ENCODE data around the gene FMR1.

FMR1 gene

GRCh38 chrX:147916375-147916968, 4.8 kb downstream of the FMR1 start:
- no peak for DNase-seq (ENCODE audit: low read depth)

DNA sequence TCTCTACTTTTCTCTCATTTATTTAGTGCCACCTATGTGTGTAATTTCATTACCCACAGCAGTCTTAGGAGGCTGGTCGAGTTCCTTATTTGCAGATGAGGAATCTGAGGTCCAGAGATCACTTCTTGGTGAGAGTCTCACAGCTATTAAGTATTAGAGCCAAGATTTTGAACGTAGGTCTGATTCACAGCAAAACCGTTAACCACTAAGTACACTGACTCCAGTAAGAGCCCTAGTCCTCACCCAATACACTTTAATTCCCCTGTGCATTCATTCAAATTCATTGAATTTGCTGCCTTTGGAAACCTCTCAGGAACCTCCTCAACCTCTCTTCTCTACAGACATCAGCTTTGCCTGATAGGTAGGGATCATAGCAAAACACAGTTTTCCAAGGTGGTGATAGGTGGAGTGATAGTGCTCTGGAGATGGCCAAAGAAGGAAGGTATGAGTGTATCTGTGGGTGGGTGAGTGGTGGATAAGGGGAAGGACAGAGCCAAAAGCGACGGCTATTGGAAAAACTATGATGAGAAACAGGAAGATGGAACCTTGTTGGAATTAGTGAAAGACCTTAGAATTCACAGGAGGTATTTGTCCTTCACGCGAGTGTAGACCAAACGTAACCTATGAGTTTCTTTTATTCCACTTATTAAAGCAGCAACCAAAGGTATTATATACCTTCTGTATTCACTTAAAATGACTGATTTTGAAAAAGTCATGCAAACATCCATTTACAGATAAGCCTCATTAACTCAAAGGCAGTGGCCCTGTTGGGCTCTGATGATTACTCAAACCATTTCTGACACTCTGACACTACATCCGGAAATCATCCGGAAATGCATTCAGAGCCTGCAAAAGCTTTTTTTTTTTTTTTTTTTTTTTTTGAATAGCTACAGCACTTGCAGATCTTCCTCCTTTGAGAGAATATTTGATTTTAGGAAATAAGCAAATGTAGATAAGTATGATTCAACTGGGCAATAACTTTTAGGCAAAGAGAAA, 6.3 kb downstream of the FMR1 start:
- DNase-seq (ENCODE audit: low read depth): no peak

DNA sequence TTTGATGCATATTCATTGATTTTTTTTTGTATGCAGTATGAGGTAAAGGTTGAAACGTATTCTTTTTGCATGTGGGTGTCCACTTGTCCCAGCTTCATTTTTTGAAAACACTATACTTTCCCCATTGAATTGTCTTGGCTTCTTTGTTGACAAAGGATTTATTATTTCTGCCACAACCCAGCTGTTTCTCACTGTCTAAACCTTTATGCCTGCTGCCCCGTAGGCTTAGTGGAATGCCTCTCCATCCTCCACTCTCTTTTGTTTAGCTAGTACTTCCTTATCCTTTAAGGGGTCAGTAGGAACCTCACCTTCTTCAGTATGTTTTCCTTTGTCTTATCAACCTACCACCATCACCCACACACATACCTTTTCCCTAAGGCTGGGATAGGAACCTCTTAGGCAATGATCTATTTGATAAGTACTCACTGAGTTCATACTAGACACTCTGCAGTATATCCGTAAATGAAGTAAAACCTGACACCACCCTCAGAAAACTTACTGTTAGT, 8.5 kb downstream of the FMR1 start:
- no peak for DNase-seq (ENCODE audit: low read depth)

GRCh38 chrX:147923605-147924004, 11.9 kb downstream of the FMR1 start:
- no peak for DNase-seq (ENCODE audit: low read depth)

- DNase-seq (ENCODE audit: low read depth): no peak
Measured at GRCh38 chrX:147927256-147927655, 15.5 kb downstream of the FMR1 start.

- no peak for DNase-seq (ENCODE audit: low read depth)
Measured at GRCh38 chrX:147933815-147934214, 22.1 kb downstream of the FMR1 start.

GRCh38 chrX:147935156-147935758, 23.5 kb downstream of the FMR1 start:
- no peak for DNase-seq (ENCODE audit: low read depth)

GRCh38 chrX:147945286-147945685, 33.6 kb downstream of the FMR1 start:
- DNase-seq (ENCODE audit: low read depth): no peak

DNA sequence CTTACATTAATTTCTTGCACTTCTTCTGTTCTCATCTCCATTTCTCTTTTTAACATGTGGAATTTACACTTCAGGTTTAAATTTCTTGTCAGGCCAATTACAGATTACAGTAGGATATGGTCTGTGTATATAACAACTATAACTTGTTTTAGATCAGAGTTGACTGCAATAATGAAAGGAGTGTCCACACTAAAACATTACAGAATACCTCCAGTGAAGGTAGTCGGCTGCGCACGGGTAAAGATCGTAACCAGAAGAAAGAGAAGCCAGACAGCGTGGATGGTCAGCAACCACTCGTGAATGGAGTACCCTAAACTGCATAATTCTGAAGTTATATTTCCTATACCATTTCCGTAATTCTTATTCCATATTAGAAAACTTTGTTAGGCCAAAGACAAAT, 36.8 kb downstream of the FMR1 start:
- DNase-seq (ENCODE audit: low read depth): no peak

DNA sequence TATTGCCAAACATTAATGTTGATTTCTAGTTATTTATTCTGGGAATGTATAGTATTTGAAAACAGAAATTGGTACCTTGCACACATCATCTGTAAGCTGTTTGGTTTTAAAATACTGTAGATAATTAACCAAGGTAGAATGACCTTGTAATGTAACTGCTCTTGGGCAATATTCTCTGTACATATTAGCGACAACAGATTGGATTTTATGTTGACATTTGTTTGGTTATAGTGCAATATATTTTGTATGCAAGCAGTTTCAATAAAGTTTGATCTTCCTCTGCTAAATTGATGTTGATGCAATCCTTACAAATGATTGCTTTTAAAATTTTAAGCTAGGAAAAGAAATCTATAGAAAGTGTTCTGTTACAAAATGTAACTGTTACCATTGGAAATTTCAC, 38.6 kb downstream of the FMR1 start:
- DNase-seq (ENCODE audit: low read depth): no peak

- DNase-seq (ENCODE audit: low read depth): no peak
Measured at GRCh38 chrX:147953976-147954375, 42.3 kb downstream of the FMR1 start.

DNA sequence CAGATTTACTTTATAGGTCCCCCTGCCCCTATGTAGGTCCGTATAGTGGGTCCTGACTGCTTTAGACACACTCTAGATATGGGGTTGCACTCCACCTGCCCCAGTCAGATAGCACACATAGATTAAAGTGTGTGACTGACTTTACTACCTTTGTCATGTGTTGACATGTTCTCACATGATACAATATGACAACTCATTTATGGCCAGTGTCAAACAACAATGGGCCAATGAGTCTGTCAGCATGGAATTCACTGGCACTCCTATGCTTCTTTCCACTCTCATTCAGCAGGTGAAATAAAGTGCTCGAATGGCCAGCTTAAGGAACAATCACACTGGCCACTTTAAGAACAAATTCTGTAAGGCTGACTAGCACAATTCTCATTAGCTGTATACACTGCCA, 45.6 kb downstream of the FMR1 start:
- DNase-seq (ENCODE audit: low read depth): no peak

DNA sequence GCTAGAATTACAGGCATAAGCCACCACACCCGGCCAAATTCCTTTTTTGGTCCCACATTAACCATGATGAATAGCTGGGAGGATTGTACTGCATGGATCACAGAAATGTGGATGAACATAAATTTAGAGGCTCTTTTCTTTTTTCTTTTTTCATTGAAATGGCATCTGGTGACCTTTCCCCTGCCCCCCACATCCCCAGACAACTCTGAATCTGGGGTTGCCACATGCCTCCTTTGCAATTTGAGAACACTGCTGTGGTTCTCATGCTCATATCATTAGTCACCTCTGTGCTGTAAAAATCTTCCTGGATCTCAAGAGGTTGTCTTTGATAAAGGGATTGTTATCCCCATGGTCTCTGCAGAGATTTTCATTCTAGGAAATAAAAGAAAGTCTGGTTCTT, 46.6 kb downstream of the FMR1 start:
- no peak for DNase-seq (ENCODE audit: low read depth)

GRCh38 chrX:147960722-147961121, 49.0 kb downstream of the FMR1 start:
- DNase-seq (ENCODE audit: low read depth): no peak

- DNase-seq (ENCODE audit: low read depth): no peak
Measured at GRCh38 chrX:147962476-147962875, 50.8 kb downstream of the FMR1 start.

DNA sequence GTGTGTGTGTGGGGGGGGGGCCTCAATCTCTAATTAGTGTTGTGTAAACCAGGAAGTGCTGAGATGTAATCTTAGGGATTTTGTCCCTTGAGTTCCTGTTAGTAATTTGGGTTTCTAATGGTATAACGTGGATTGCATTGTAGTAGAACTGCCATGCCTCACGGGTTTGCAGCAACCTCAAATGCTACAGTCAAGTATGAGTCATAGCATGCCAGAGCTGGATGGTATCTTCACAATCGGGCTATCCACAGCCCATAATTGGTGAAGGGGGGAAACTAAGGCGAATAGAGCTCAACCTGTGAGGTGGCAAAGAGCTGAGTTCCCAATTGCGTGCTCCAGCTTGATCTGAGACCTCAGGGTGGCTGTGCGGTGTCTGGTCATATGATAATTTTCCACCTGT, 67.2 kb downstream of the FMR1 start:
- DNase-seq (ENCODE audit: low read depth): no peak

DNA sequence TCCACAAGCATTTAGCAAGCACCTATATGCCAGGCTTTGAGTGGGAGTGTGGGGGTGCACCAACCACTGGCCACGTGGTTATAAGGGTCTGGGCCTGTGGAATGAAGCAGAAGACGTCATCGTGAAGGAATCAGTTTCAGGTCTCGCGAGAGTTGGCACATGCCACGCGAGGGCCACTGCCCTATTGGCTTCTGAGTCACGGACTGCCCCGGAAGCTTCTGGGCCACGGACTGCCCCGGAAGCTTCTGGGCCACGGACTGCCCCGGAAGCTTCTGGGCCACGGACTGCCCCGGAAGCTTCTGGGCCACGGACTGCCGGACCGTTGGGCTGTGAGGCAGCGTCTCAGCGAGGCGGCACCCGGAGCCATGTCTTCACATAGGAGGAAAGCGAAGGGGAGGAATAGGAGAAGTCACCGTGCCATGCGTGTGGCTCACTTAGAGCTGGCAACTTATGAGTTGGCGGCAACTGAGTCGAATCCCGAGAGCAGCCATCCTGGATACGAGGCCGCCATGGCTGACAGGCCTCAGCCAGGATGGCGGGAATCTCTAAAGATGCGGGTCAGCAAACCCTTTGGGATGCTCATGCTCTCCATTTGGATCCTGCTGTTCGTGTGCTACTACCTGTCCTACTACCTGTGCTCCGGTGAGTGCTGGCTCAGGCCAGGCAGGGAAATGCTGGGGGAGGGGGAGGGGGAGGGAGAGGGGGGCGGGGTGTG, 69.5 kb downstream of the FMR1 start, which contains the start of gene FMR1NB:
Gene FMR1NB, plus strand, starts transcription at position 300 of the 715 bp plus-strand sequence. Its CDS starts 66 bp downstream, at position 366.
- DNase-seq (ENCODE audit: low read depth): no peak
